ENCODE data around the gene SPACA6.

GRCh38 chr19:51698296-51698695 is 5.2 kb downstream of the SPACA6 start:
- TF ChIP-seq CTCF (IDR thresholded peaks at IDR 0.05) (no peak), EP300 (IDR thresholded peaks at IDR 0.05) (no peak), POLR2A (IDR thresholded peaks at IDR 0.05) (no peak)
